K562 (cell line): ENCODE results near the gene CUL9. TPM values are rescaled to one million over a fixed set of nuclear protein-coding genes. Genes with fewer than 3 reads are reported as not detected.
A peak's percentile ranks its signal among the peaks of the same experiment; 100 is the strongest.

Experiments used
- BHLHE40 ChIP-seq: IDR thresholded peaks from 2 replicates; pipeline ENCODE4 v1.6.1; 2011; ENCODE audit warnings: low read length, improper control_type of control experiment
- BRD4 ChIP-seq: fragments of 200-600 bp; sonication (generic); IDR thresholded peaks from 2 replicates; pipeline ENCODE4 v1.6.1; 2017; ENCODE audit warnings: inconsistent platforms
- BRF1 ChIP-seq: IDR thresholded peaks from 3 replicates; pipeline ENCODE4 v1.6.1; 2011; ENCODE audit warnings: borderline replicate concordance, mild to moderate bottlenecking; ENCODE audit not compliant: insufficient read length; ENCODE audit errors: extremely low read depth
- DACH1 ChIP-seq: fragments of 450-650 bp; IDR thresholded peaks from 2 replicates; pipeline ENCODE4 v1.6.1; 2018; ENCODE audit not compliant: partially characterized antibody
- DLX4 ChIP-seq: fragments of 250-450 bp; sonication (Bioruptor Pico); IDR thresholded peaks from 2 replicates; pipeline ENCODE4 v1.6.1; 2021; ENCODE audit warnings: mild to moderate bottlenecking
- DPF2 ChIP-seq: fragments of 450-650 bp; IDR thresholded peaks from 2 replicates; pipeline ENCODE4 v1.6.1; 2016
- EP400 ChIP-seq: fragments of 450-650 bp; IDR thresholded peaks from 2 replicates; pipeline ENCODE4 v1.6.1; 2017; ENCODE audit warnings: antibody characterized with exemption, mild to moderate bottlenecking, moderate library complexity
- ETV1 ChIP-seq: fragments of 450-650 bp; conservative IDR thresholded peaks from 2 replicates; pipeline ENCODE4 v1.6.1; 2016; ENCODE audit warnings: missing genetic modification characterization, control low read depth, low read depth, missing compliant biosample characterization
- FOXM1 ChIP-seq, 2 experiments: fragments of 450-650 bp in 1 of 2; sonication (generic) in 1 of 2; formaldehyde crosslinking in 1 of 2; IDR thresholded peaks; 2 replicates each; pipeline versions ENCODE4 v1.6.1 to v1.9.0; 2017 to 2022; ENCODE audit warnings: low read depth in 2 of 2, mild to moderate bottlenecking in 2 of 2, missing genetic modification reagents in 1 of 2, moderate library complexity in 1 of 2
- FOXP1 ChIP-seq: sonication (generic); formaldehyde crosslinking; IDR thresholded peaks from 2 replicates; pipeline ENCODE4 v1.8.0; 2022; ENCODE audit warnings: mild to moderate bottlenecking, missing genetic modification reagents
- HDAC6 ChIP-seq: IDR thresholded peaks from 2 replicates; pipeline ENCODE4 v1.6.1; 2012; ENCODE audit warnings: low read depth, mild to moderate bottlenecking, control low read depth, inconsistent platforms, low read length, moderate library complexity
- JUNB ChIP-seq: fragments of 450-650 bp; formaldehyde crosslinking; conservative IDR thresholded peaks from 2 replicates; pipeline ENCODE4 v1.4.0; 2020; ENCODE audit warnings: mild to moderate bottlenecking
- MBD1 ChIP-seq: fragments of 250-450 bp; sonication (Bioruptor Pico); IDR thresholded peaks from 2 replicates; pipeline ENCODE4 v1.8.0; 2022; ENCODE audit warnings: inconsistent platforms
- MTA1 ChIP-seq: fragments of 450-650 bp; IDR thresholded peaks from 2 replicates; pipeline ENCODE4 v1.6.1; 2017; ENCODE audit warnings: borderline replicate concordance
- NCOA6 ChIP-seq: fragments of 450-650 bp; IDR thresholded peaks from 2 replicates; pipeline ENCODE4 v1.6.1; 2017; ENCODE audit warnings: mild to moderate bottlenecking
- PML ChIP-seq: IDR thresholded peaks from 2 replicates; pipeline ENCODE4 v1.6.1; 2012; ENCODE audit warnings: low read length, inconsistent platforms
- RCOR1 ChIP-seq, 2 experiments: IDR thresholded peaks; 2 replicates each; pipeline ENCODE4 v1.6.1; 2012; ENCODE audit warnings: low read depth in 2 of 2, low read length in 2 of 2, borderline replicate concordance in 1 of 2, improper control_type of control experiment in 1 of 2
- SAP30 ChIP-seq: fragments of 200-600 bp; sonication (generic); IDR thresholded peaks from 2 replicates; pipeline ENCODE4 v1.6.1; 2012; ENCODE audit warnings: borderline replicate concordance, low read depth, mild to moderate bottlenecking, moderate library complexity, low read length, control low read depth, inconsistent platforms; ENCODE audit not compliant: insufficient read depth, poor library complexity, severe bottlenecking
- ZHX1 ChIP-seq: fragments of 150-350 bp; conservative IDR thresholded peaks from 2 replicates; pipeline ENCODE4 v1.6.1; 2014; ENCODE audit warnings: low read length
- ZNF217 ChIP-seq: sonication (generic); formaldehyde crosslinking; IDR thresholded peaks from 2 replicates; pipeline ENCODE4 v1.8.0; 2022; ENCODE audit warnings: mild to moderate bottlenecking, missing genetic modification reagents
- polyA plus RNA-seq, 8 experiments: library from polyadenylated mRNA; depleted of rRNA in 4 of 8; stranded (reverse) in 5 of 8; unstranded in 3 of 8; fragments of >200 nt; fragmentation: Nextera tagmentation in 2 of 8; fragmentation: Illumina TruSeq in 1 of 8; extraction: Ambion mirVana in 2 of 8; extraction: Trizol in 1 of 8; gene quantifications; 2 replicates each; pipeline versions ENCODE4 v1.2.1 to v1.2.3, GENCODE V29; 2011 to 2014; ENCODE audit warnings: inconsistent platforms in 1 of 8, missing spikeins in 1 of 8
- total RNA-seq, 7 experiments: library from RNA; depleted of rRNA in 6 of 7; stranded (reverse); fragments of >200 nt in 6 of 7; fragmentation: Illumina TruSeq in 2 of 7; extraction: Trizol in 2 of 7; gene quantifications; 2 replicates each; pipeline versions ENCODE4 v1.2.1 to v1.2.3, GENCODE V29; 2011 to 2021; ENCODE audit warnings: low replicate concordance in 1 of 7
- TF ChIP-seq, protein P1 (sequence below): fragments of 250-450 bp; sonication (Bioruptor Pico); IDR thresholded peaks from 2 replicates; pipeline ENCODE4 v1.4.0; 2020; ENCODE audit warnings: mild to moderate bottlenecking, moderate library complexity, borderline replicate concordance

Gene CUL9
- total and polyA plus RNA-seq, 9 of the 15 experiments (the other 6 are each of a cell fraction or from before 2014, with no cell fraction given), result 0.50 to 20.7 (median 6.6) TPM

DNA sequence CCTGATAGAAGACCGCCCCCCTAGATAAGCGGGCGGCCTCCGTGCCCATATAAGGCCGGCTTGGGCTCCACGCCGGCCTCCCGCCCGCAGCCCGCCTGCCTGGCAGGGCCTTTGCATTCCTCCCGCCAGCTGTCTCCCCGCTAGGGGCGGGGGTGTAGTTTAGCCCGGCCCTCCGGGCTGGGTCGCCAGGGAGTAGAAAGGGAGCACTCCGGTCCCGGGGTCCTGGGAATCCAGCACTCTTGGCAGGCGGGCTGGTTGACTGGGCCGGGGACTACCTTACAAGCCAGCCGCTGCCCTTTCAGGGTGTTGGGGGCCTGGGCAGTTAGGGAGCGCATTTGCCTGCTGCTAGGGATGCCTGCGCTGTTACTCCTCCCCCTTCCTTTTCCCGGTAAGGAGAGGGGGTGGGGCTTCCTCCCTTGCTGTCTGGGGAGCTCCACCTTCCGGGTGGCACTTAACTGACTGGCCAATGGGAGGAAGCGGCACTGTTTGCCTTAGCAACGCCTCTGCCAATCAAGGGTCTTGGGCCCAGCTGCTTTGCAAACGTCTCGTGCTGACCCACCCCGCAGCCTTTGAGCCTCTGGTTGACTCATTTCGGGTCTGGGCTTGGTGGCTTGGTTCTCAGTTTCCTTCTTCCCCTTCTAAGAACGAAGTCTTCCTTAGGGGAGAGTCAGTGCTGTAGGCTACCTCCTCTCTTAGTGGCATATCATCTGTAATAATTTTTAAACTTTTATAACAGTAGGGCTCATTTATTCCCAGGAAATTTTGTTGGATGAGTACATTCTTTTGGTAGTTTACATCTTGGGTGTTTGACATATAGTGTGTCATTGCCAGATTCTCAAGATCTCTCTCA lies 7.5 kb upstream of the CUL9 start (continued):
- TF ChIP-seq MBD1 (CRISPR knock-in tag) (no peak), BHLHE40 (peak; percentile 100), DLX4 (CRISPR knock-in tag) (no peak), MTA1 (no peak), ETV1 (tag) (no peak), RCOR1 (IDR thresholded peaks at IDR 0.05; ENCODE audit: borderline replicate concordance in 1 of 2, low read depth in 2 of 2, low read length in 2 of 2) (no peak), HDAC6 (no peak), SAP30 (peak; percentile 36), JUNB (CRISPR knock-in tag) (no peak), DACH1 (peak; percentile 69), PML (no peak), FOXP1 (no peak), FOXM1 (IDR thresholded peaks at IDR 0.05; ENCODE audit: low read depth) (no peak), FOXM1 (CRISPR knock-in tag; IDR thresholded peaks at IDR 0.05; ENCODE audit: low read depth) (no peak), BRD4 (no peak), ZHX1 (no peak), NCOA6 (no peak), EP400 (no peak), BRF1 (no peak), DPF2 (no peak), ZNF217 (no peak)
- TF ChIP-seq, protein P1, sequence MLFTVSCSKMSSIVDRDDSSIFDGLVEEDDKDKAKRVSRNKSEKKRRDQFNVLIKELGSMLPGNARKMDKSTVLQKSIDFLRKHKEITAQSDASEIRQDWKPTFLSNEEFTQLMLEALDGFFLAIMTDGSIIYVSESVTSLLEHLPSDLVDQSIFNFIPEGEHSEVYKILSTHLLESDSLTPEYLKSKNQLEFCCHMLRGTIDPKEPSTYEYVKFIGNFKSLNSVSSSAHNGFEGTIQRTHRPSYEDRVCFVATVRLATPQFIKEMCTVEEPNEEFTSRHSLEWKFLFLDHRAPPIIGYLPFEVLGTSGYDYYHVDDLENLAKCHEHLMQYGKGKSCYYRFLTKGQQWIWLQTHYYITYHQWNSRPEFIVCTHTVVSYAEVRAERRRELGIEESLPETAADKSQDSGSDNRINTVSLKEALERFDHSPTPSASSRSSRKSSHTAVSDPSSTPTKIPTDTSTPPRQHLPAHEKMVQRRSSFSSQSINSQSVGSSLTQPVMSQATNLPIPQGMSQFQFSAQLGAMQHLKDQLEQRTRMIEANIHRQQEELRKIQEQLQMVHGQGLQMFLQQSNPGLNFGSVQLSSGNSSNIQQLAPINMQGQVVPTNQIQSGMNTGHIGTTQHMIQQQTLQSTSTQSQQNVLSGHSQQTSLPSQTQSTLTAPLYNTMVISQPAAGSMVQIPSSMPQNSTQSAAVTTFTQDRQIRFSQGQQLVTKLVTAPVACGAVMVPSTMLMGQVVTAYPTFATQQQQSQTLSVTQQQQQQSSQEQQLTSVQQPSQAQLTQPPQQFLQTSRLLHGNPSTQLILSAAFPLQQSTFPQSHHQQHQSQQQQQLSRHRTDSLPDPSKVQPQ, result no peak
